ENCODE data around the gene C1orf21.
"Not testable (repeated sequence)": the region's sequence is repeated elsewhere in the genome, so short reads cannot be mapped to it uniquely, and the experiment has no call there.

The C1orf21 gene

DNA sequence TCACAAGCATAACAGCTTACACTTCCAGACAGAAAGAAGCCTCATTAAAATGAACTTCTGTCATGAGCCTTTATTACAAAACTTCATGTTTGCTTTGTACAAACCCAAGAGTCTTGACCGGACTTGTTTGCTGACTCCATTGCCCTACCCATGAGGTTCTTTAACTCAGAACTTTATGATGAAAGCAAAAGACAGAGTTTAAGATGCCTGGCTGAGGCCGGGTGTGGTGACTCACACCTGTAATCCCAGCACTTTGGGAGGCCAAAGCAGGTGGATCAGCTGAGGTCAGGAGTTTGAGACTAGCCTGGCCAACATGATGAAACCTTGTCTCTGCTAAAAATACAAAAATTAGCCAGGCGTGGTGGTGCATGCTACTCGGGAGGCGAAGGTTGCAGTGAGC lies 225.4 kb downstream of the C1orf21 start:
- H3K4me3 ChIP-seq (ENCODE audit: low read length); H3K4me1 ChIP-seq (ENCODE audit: insufficient read depth, low read length); H3K27me3 ChIP-seq (ENCODE audit: insufficient read depth, low read length); H2AFZ ChIP-seq (ENCODE audit: low read depth, low read length); H3K9me3 ChIP-seq (ENCODE audit: low read length); H3K36me3 ChIP-seq (ENCODE audit: insufficient read depth, low read length): not testable (repeated sequence)

GRCh38 chr1:184614667-184615066 lies 227.8 kb downstream of the C1orf21 start:
- Histone ChIP-seq H3K4me3 (ENCODE audit: low read length) (no peak overlapping the region), H3K4me1 (ENCODE audit: insufficient read depth, low read length) (no peaks in the 10 kb centered on the region), H3K27me3 (ENCODE audit: insufficient read depth, low read length) (no peaks in the 10 kb centered on the region), H3K9me3 (ENCODE audit: low read length) (no peaks in the 10 kb centered on the region), H3K36me3 (ENCODE audit: insufficient read depth, low read length) (peaks cover 4% of the 10 kb centered on the region), H2AFZ (ENCODE audit: low read depth, low read length) (no peak overlapping the region)

DNA sequence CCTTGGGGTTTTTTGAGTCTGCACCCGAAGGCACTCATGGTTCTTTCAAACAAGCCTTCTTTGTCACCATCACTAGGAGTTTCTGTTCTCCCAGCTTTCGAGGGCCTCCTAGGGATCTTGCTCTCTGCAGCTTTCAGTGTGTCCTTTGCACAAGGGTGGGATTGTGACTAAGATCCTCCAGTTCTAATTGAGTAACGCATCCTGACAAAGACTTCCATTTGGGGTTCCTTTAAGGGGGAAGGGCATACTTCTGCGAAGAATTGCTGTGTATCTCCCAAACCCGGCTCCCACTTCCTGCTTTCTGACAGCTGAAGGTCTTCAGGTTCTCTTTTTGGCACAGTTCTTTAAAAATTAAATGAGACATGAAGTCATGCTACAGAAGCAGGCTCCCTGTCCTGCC lies 228.5 kb downstream of the C1orf21 start:
- Histone ChIP-seq H3K9me3 (ENCODE audit: low read length) (no peaks in the 10 kb centered on the region), H2AFZ (ENCODE audit: low read depth, low read length) (no peak overlapping the region), H3K4me3 (ENCODE audit: low read length) (no peak overlapping the region), H3K36me3 (ENCODE audit: insufficient read depth, low read length) (peaks cover 6% of the 10 kb centered on the region), H3K27me3 (ENCODE audit: insufficient read depth, low read length) (no peaks in the 10 kb centered on the region), H3K4me1 (ENCODE audit: insufficient read depth, low read length) (no peaks in the 10 kb centered on the region)

DNA sequence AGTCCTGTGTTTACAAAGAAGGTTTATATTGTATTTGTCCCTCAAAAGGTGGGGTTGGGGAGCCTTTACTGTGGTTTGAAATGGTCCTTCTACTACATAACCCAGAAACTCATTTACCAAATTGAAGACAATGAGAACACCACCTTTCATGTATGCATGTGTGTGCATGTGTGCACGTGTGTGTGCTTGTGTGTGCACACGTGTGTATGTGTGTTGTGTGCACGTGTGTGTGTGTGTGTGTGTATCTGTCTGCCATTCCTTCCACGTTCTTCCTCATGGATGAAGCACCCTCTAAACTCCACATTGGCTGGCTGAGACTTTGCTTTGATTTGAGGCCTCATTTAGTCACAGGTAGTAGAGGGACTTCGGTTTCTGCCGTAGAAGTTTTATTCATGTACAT lies 229.7 kb downstream of the C1orf21 start:
- Histone ChIP-seq H3K4me1 (ENCODE audit: insufficient read depth, low read length) (no peaks in the 10 kb centered on the region), H3K9me3 (ENCODE audit: low read length) (no peaks in the 10 kb centered on the region), H3K4me3 (ENCODE audit: low read length) (no peak overlapping the region), H2AFZ (ENCODE audit: low read depth, low read length) (no peak overlapping the region), H3K36me3 (ENCODE audit: insufficient read depth, low read length) (peaks cover 11% of the 10 kb centered on the region), H3K27me3 (ENCODE audit: insufficient read depth, low read length) (no peaks in the 10 kb centered on the region)

GRCh38 chr1:184617433-184618029 lies 230.7 kb downstream of the C1orf21 start:
- Histone ChIP-seq H3K4me3 (ENCODE audit: low read length) (no peak overlapping the region), H3K27me3 (ENCODE audit: insufficient read depth, low read length) (no peaks in the 10 kb centered on the region), H3K36me3 (ENCODE audit: insufficient read depth, low read length) (peaks cover 16% of the 10 kb centered on the region), H2AFZ (ENCODE audit: low read depth, low read length) (no peak overlapping the region), H3K4me1 (ENCODE audit: insufficient read depth, low read length) (no peaks in the 10 kb centered on the region), H3K9me3 (ENCODE audit: low read length) (no peaks in the 10 kb centered on the region)

GRCh38 chr1:184618851-184619250 lies 232.0 kb downstream of the C1orf21 start:
- no peak overlapping the region for H3K4me3 ChIP-seq (ENCODE audit: low read length)
- H3K4me1 ChIP-seq (ENCODE audit: insufficient read depth, low read length): no peaks in the 10 kb centered on the region
- H3K27me3 ChIP-seq (ENCODE audit: insufficient read depth, low read length): no peaks in the 10 kb centered on the region
- no peak overlapping the region for H2AFZ ChIP-seq (ENCODE audit: low read depth, low read length)
- H3K36me3 ChIP-seq (ENCODE audit: insufficient read depth, low read length): peaks cover 20% of the 10 kb centered on the region
- no peaks in the 10 kb centered on the region for H3K9me3 ChIP-seq (ENCODE audit: low read length)

- Histone ChIP-seq H3K9me3 (ENCODE audit: low read length) (no peaks in the 10 kb centered on the region), H3K27me3 (ENCODE audit: insufficient read depth, low read length) (no peaks in the 10 kb centered on the region), H3K36me3 (ENCODE audit: insufficient read depth, low read length) (peaks cover 20% of the 10 kb centered on the region)
Measured at GRCh38 chr1:184620469-184620868, 233.6 kb downstream of the C1orf21 start.

GRCh38 chr1:184621260-184621659 lies 234.4 kb downstream of the C1orf21 start:
- Histone ChIP-seq H3K27me3 (ENCODE audit: insufficient read depth, low read length) (no peaks in the 10 kb centered on the region), H3K4me3 (ENCODE audit: low read length) (no peak overlapping the region), H2AFZ (ENCODE audit: low read depth, low read length) (no peak overlapping the region), H3K36me3 (ENCODE audit: insufficient read depth, low read length) (peaks cover 20% of the 10 kb centered on the region), H3K9me3 (ENCODE audit: low read length) (no peaks in the 10 kb centered on the region), H3K4me1 (ENCODE audit: insufficient read depth, low read length) (no peaks in the 10 kb centered on the region)

More at GRCh38 chr1:184620469-184620868, 233.6 kb downstream of the C1orf21 start:
- no peaks in the 10 kb centered on the region for H3K4me1 ChIP-seq (ENCODE audit: insufficient read depth, low read length)
- H3K4me3 ChIP-seq (ENCODE audit: low read length): no peak overlapping the region
- no peak overlapping the region for H2AFZ ChIP-seq (ENCODE audit: low read depth, low read length)

DNA sequence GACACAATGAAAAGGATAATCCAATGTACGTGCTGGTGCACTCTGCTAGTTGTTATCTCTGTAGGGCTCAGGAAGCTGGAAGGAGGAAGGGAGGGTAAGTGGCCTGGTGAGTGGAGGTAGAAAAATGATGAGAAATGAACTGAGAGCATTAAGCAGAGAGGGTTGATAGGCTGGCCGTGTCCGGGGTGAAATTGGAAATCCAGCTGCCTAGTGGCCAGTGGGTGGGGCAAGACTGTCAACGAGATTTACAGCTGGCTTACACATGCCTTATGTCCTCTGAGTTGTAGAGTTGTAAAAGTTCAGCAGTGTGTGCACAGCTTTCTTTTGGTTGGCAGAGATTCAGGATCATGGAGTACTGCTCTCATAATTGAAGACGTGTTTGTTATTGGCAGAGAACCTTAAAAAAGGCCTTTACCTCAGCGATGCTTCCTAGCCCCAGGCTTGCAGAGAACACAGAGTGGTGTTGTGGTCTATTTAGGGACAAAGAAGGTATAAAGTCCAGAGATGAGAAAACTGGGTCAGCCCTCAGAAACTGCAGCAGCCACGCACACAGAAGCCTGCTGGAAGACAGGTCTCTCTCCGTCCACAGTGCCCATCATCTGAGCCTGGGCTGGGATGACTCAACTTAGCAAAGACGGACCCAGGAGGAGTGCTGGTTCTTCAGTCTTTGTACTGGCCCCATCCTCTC lies 235.5 kb downstream of the C1orf21 start:
- H3K36me3 ChIP-seq (ENCODE audit: insufficient read depth, low read length): peaks cover 20% of the 10 kb centered on the region
- H3K27me3 ChIP-seq (ENCODE audit: insufficient read depth, low read length): no peaks in the 10 kb centered on the region
- no peaks in the 10 kb centered on the region for H3K9me3 ChIP-seq (ENCODE audit: low read length)
- H3K4me1 ChIP-seq (ENCODE audit: insufficient read depth, low read length): no peaks in the 10 kb centered on the region
- H3K4me3 ChIP-seq (ENCODE audit: low read length): no peak overlapping the region
- no peak overlapping the region for H2AFZ ChIP-seq (ENCODE audit: low read depth, low read length)

GRCh38 chr1:184623404-184623803 lies 236.6 kb downstream of the C1orf21 start:
- H3K27me3 ChIP-seq (ENCODE audit: insufficient read depth, low read length): no peaks in the 10 kb centered on the region
- no peak overlapping the region for H2AFZ ChIP-seq (ENCODE audit: low read depth, low read length)
- H3K4me3 ChIP-seq (ENCODE audit: low read length): no peak overlapping the region
- peaks cover 20% of the 10 kb centered on the region for H3K36me3 ChIP-seq (ENCODE audit: insufficient read depth, low read length)
- no peaks in the 10 kb centered on the region for H3K9me3 ChIP-seq (ENCODE audit: low read length)
- no peaks in the 10 kb centered on the region for H3K4me1 ChIP-seq (ENCODE audit: insufficient read depth, low read length)

- no peaks in the 10 kb centered on the region for H3K27me3 ChIP-seq (ENCODE audit: insufficient read depth, low read length)
- no peaks in the 10 kb centered on the region for H3K4me1 ChIP-seq (ENCODE audit: insufficient read depth, low read length)
- no peaks in the 10 kb centered on the region for H3K9me3 ChIP-seq (ENCODE audit: low read length)
- H3K4me3 ChIP-seq (ENCODE audit: low read length): no peak overlapping the region
- H2AFZ ChIP-seq (ENCODE audit: low read depth, low read length): no peak overlapping the region
- H3K36me3 ChIP-seq (ENCODE audit: insufficient read depth, low read length): peaks cover 20% of the 10 kb centered on the region
Measured at GRCh38 chr1:184624051-184624450, 237.2 kb downstream of the C1orf21 start.

- H3K27me3 ChIP-seq (ENCODE audit: insufficient read depth, low read length): no peaks in the 10 kb centered on the region
- H2AFZ ChIP-seq (ENCODE audit: low read depth, low read length): no peak overlapping the region
- H3K9me3 ChIP-seq (ENCODE audit: low read length): no peaks in the 10 kb centered on the region
- H3K4me3 ChIP-seq (ENCODE audit: low read length): no peak overlapping the region
- H3K36me3 ChIP-seq (ENCODE audit: insufficient read depth, low read length): peaks cover 16% of the 10 kb centered on the region
- no peaks in the 10 kb centered on the region for H3K4me1 ChIP-seq (ENCODE audit: insufficient read depth, low read length)
Measured at GRCh38 chr1:184624626-184625025, 237.8 kb downstream of the C1orf21 start.

GRCh38 chr1:184625271-184625670 lies 238.4 kb downstream of the C1orf21 start:
- no peaks in the 10 kb centered on the region for H3K27me3 ChIP-seq (ENCODE audit: insufficient read depth, low read length)
- H3K36me3 ChIP-seq (ENCODE audit: insufficient read depth, low read length): peaks cover 13% of the 10 kb centered on the region
- H2AFZ ChIP-seq (ENCODE audit: low read depth, low read length): no peak overlapping the region
- H3K4me1 ChIP-seq (ENCODE audit: insufficient read depth, low read length): no peaks in the 10 kb centered on the region
- H3K4me3 ChIP-seq (ENCODE audit: low read length): no peak overlapping the region
- no peaks in the 10 kb centered on the region for H3K9me3 ChIP-seq (ENCODE audit: low read length)
